Upper lobe of left lung (tissue), 6 donors: ENCODE results near the gene PPP1R13L. TPM values are rescaled to one million over a fixed set of nuclear protein-coding genes. Genes with fewer than 3 reads are reported as not detected.

ENCODE experiments used
- ATAC-seq, 2 donors: fragments of 200-7000 bp; cut with Tn5 transposase; one replicate each; pipeline ENCODE4 v1.9.1; 2022; ENCODE audit warnings: mild to moderate bottlenecking in 2 of 2, moderate library complexity in 2 of 2; ENCODE audit not compliant: low FRiP score in 2 of 2
- DNase-seq, 2 donors: peaks; one replicate each; pipeline ENCODE4 v3.0.0-alpha.2; 2019 to 2020
- H3K27ac ChIP-seq, 4 donors: fragments of 200-600 bp; sonication (generic); one replicate each; pipeline ENCODE4 v1.5.1; 2016 to 2019
- H3K27me3 ChIP-seq, 4 donors: fragments of 200-600 bp; sonication (generic); one replicate each; pipeline ENCODE4 v1.5.1; 2017 to 2019
- H3K36me3 ChIP-seq, 4 donors: fragments of 200-600 bp; sonication (generic); one replicate each; pipeline ENCODE4 v1.5.1; 2016 to 2019
- H3K4me1 ChIP-seq, 4 donors: fragments of 200-600 bp; sonication (generic); one replicate each; pipeline ENCODE4 v1.5.1; 2018 to 2019
- H3K4me3 ChIP-seq, 4 donors: fragments of 200-600 bp; sonication (generic); one replicate each; pipeline ENCODE4 v1.5.1; 2017 to 2019; ENCODE audit warnings: mild to moderate bottlenecking in 2 of 4, moderate library complexity in 1 of 4
- H3K9me3 ChIP-seq, 4 donors: fragments of 200-600 bp; sonication (generic); one replicate each; pipeline ENCODE4 v1.5.1; 2018 to 2019
- EP300 ChIP-seq, 4 donors: sonication (generic); formaldehyde crosslinking; IDR thresholded peaks; one replicate each; pipeline ENCODE4 v1.5.1; 2017; ENCODE audit warnings: antibody characterized with exemption in 4 of 4, control low read depth in 2 of 4
- POLR2A ChIP-seq, 4 donors: fragments of 450-650 bp; IDR thresholded peaks; one replicate each; pipeline ENCODE4 v1.5.1; 2016 to 2017; ENCODE audit warnings: antibody characterized with exemption in 4 of 4, mild to moderate bottlenecking in 2 of 4
- POLR2AphosphoS5 ChIP-seq, 2 donors: sonication (generic); formaldehyde crosslinking; IDR thresholded peaks; one replicate each; pipeline ENCODE4 v1.5.1; 2017; ENCODE audit warnings: antibody characterized with exemption in 2 of 2
- WGBS, 2 donors: methylation state at CpG; one replicate each; pipeline ENCODE4 v1.1.5; 2017 to 2018; 5-methylcytosine and 5-hydroxymethylcytosine counted together
- total RNA-seq, 6 donors: library from RNA; depleted of rRNA in 4 of 6; stranded (reverse); fragments of >200 nt in 4 of 6; gene quantifications; one replicate each; pipeline versions ENCODE4 v1.1.0 to v1.2.1, GENCODE V29; 2016 to 2021
- TF ChIP-seq, protein P1 (sequence below), 6 experiments: fragments of 450-650 bp in 4 of 6; fragments of 200-600 bp in 2 of 6; sonication (generic) in 2 of 6; IDR thresholded peaks; one replicate each; pipeline ENCODE4 v1.5.1; 2016 to 2019; ENCODE audit warnings: antibody characterized with exemption in 6 of 6
- donor health status: DM: no; HTN: no; CAD: no; lungs with moderate emphysema.
- donor health status: DM: no; HTN: yes; CAD: no; lungs with severe emphysema.

The PPP1R13L gene
- total RNA-seq, 6 donors from 2014 or later: 27.8 to 76.2 (median 57.5) TPM

DNA sequence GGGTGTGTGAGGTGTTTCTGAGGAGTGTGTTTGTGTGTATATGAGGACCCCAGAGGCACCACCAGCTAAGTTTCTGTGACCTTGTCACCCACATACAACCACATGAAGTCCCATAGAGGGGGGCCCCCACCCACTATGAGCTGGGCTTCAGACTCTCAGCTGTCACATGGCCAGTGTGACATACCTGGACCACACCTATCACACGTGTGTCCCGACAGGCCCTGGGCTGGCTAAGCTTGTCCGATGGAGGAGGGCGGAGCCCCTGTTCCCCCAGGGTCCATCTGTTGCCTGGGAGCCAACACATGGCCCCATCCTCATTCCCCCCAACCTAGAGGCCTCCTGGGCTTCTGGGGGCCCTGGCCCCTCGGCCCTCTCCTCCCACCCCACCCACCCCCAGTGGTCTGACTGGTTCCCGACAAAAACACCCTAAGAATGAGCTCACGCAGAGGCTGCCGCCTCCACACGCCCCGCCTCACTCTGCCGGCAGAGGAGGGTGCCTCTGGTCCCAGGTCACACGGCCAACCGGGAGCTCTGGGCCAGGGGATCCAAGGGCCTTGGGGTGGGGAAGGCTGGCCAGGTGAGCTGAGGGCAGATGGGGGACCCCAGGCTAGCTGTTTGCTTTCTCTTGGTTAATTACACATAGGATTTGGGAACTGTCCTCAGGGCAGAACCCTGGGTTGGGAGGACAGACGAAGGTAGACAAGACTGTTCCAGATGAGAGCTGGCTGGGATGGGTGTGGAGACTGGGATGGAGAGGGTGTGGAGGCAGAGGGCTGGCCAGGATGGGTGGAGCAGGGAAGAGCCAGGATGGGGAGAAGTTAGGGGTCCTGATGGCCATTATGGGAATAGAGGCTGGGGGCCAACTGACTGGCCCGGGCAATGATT, 60.0 kb downstream of the PPP1R13L start:
- Histone ChIP-seq H3K36me3 (no peaks in the 10 kb centered on the region), H3K4me1 (peaks cover 6 to 10% (median 8%) of the 10 kb centered on the region in 4 donors), H3K9me3 (no peaks in the 10 kb centered on the region), H3K27ac (no peak overlapping the region), H3K4me3 (no peak overlapping the region), H3K27me3 (peaks cover 0 to 14% (median 10%) of the 10 kb centered on the region in 4 donors)
- no peak for DNase-seq
- TF ChIP-seq POLR2AphosphoS5 (IDR thresholded peaks at IDR 0.05): no peak
- TF ChIP-seq, protein P1, sequence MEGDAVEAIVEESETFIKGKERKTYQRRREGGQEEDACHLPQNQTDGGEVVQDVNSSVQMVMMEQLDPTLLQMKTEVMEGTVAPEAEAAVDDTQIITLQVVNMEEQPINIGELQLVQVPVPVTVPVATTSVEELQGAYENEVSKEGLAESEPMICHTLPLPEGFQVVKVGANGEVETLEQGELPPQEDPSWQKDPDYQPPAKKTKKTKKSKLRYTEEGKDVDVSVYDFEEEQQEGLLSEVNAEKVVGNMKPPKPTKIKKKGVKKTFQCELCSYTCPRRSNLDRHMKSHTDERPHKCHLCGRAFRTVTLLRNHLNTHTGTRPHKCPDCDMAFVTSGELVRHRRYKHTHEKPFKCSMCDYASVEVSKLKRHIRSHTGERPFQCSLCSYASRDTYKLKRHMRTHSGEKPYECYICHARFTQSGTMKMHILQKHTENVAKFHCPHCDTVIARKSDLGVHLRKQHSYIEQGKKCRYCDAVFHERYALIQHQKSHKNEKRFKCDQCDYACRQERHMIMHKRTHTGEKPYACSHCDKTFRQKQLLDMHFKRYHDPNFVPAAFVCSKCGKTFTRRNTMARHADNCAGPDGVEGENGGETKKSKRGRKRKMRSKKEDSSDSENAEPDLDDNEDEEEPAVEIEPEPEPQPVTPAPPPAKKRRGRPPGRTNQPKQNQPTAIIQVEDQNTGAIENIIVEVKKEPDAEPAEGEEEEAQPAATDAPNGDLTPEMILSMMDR (IDR thresholded peaks at IDR 0.05): no peak
- no peak for TF ChIP-seq EP300 (IDR thresholded peaks at IDR 0.05)
- TF ChIP-seq POLR2A (IDR thresholded peaks at IDR 0.05): no peak
- no peak for ATAC-seq
- 54 to 69% methylated on average over 1 to 8 of the region's 15 CpGs for WGBS, 2 donors

DNA sequence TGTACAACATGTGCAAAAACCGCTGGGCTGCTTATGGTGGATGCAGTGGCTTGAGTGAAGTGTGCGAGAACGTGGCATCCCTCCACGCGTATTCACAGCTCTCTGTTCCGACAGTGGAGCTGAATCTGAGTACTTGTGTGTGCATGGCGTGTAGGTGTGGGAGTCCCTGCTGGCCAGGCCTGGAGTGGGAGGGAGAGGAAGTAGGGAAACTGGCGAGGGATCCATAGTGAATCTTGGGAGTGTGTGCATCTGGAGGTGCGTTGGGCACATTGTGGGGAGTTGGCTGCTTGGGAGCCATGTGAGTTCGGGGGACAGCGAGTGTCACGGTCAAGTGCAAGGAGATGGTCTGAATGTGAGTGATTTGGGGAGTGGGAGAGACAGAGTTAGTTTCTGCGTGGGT, 62.0 kb downstream of the PPP1R13L start:
- Histone ChIP-seq H3K4me3 (no peak overlapping the region), H3K4me1 (peaks cover 8 to 16% (median 12%) of the 10 kb centered on the region in 4 donors), H3K36me3 (no peaks in the 10 kb centered on the region), H3K9me3 (no peaks in the 10 kb centered on the region), H3K27ac (no peak overlapping the region), H3K27me3 (peaks cover 0 to 14% (median 10%) of the 10 kb centered on the region in 4 donors)
- DNase-seq (no peak), ATAC-seq (no peak)
- 76 to 81% methylated on average over 13 of the region's 13 CpGs for WGBS, 2 donors
- TF ChIP-seq EP300 (IDR thresholded peaks at IDR 0.05) (no peak), POLR2AphosphoS5 (IDR thresholded peaks at IDR 0.05) (no peak), POLR2A (IDR thresholded peaks at IDR 0.05) (no peak)
- TF ChIP-seq, protein P1 (IDR thresholded peaks at IDR 0.05): no peak

DNA sequence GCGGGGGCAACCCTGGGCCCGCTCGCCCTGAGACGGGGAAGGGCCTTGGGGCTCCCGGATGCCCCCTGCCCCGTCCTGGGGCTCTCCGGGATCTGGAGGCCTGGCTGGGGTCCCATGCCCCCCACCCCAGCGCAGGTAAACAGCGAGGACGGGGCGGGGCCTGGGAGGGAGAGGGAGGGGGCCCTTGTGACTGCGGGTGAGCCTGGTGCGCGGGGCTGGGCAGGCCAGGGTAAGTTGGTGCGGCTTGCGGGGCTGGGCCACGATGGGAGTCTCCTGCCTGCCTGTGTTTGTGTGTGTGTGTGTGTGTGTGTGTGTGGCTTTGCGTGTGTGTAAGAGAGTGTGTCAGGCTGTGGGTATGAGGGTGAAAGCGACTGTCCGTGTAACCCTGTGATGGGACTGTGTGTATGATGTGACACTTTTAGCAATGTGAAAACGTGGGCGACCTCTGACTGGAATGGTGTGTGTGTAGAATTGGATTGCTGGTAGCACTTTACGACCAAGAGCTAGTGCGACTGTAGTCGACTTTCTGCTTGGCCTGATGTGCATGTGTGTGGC, 63.9 kb downstream of the PPP1R13L start:
- no peaks in the 10 kb centered on the region for H3K9me3 ChIP-seq
- peaks cover 8 to 16% (median 12%) of the 10 kb centered on the region in 4 donors for H3K4me1 ChIP-seq
- ATAC-seq: no peak
- TF ChIP-seq EP300 (IDR thresholded peaks at IDR 0.05) (no peak), POLR2AphosphoS5 (IDR thresholded peaks at IDR 0.05) (no peak), POLR2A (IDR thresholded peaks at IDR 0.05) (no peak)
- TF ChIP-seq, protein P1 (IDR thresholded peaks at IDR 0.05): no peak
- DNase-seq: peak in 1 of 2 donors; percentile 81
- peak overlapping the region in 3 of 4 donors; percentile 45 to 54 (median 52) for H3K4me3 ChIP-seq
- H3K27ac ChIP-seq: no peak overlapping the region
- 17 to 21% methylated on average over 14 to 18 of the region's 25 CpGs for WGBS, 2 donors
- no peaks in the 10 kb centered on the region for H3K36me3 ChIP-seq
- H3K27me3 ChIP-seq: peaks cover 0 to 9% (median 9%) of the 10 kb centered on the region in 4 donors

DNA sequence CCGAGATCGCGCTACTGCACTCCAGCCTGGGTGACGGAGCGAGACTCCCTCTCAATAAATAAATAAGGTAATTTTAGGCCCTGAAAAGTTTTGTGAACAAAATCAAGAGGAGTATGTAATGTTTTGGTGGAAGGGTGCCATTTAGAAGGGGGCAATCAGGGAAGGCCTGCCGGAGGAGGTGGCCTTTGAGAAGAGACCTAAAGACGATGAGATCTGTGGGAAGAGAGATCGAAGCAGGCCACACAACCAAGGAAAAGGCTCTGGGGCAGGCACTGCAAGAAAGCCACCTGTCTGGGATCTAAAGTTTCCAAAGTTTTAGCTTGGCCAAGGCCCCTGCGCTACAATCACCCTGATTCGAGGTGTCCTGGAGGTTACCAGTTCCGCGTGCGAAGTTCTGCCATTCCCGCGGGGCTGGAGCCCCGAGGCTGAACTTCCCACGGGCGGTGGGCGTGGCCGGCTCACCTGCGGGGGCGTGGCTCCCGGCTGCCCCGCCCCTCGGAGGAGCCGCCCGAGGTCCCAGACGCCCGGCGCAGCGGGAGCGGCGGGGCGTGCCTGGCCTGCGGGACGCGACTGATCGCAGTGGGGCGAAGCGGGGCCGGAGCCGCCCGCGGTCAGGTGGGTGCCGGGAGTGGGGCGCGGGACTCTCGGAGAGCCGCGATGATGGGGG, 64.5 kb downstream of the PPP1R13L start, which contains the start of gene KLC3:
KLC3 (plus strand) TSS at position 519 of the 667 bp plus-strand sequence. CDS start 4,792 bp downstream, outside the sequence.
- Histone ChIP-seq H3K4me1 (peaks cover 8 to 16% (median 12%) of the 10 kb centered on the region in 4 donors), H3K27ac (no peak within 1 kb of the TSS), H3K4me3 (peak within 1 kb of the TSS in 3 of 4 donors; percentile 45 to 54 (median 52)), H3K27me3 (peaks cover 0 to 9% (median 8%) of the 10 kb centered on the region in 4 donors), H3K9me3 (no peaks in the 10 kb centered on the region), H3K36me3 (no peaks in the 10 kb centered on the region)
- DNase-seq (peak; percentile 60 to 92), ATAC-seq (peak; percentile 38 to 54)
- 53 to 59% methylated on average over 8 to 10 of the region's 50 CpGs for WGBS, 2 donors
- no peak for TF ChIP-seq POLR2AphosphoS5 (IDR thresholded peaks at IDR 0.05)

DNA sequence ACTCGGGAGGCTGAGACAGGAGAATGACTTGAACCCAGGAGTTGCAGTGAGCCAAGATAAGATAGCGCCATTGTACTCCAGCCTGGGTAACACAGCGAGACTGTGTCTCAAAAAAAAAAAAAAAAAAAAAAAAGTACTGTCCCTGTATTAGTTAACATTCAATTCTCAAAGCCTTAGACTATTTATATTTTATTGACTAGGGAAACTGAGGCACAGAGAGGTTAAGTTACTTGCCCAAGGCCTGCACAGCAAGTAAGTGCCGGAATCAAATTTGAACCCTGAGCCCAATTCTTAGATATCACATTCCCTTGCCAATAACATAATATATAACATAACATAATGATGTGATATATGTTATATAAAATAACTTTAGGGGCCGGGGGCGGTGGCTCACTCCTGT, 65.2 kb downstream of the PPP1R13L start:
- H3K4me1 ChIP-seq: peaks cover 8 to 16% (median 12%) of the 10 kb centered on the region in 4 donors
- DNase-seq (no peak), ATAC-seq (no peak)
- 83 to 88% methylated on average over 6 of the region's 6 CpGs for WGBS, 2 donors
- H3K36me3 ChIP-seq: no peaks in the 10 kb centered on the region
- no peak overlapping the region for H3K27ac ChIP-seq
- peaks cover 0 to 9% (median 8%) of the 10 kb centered on the region in 4 donors for H3K27me3 ChIP-seq
- no peaks in the 10 kb centered on the region for H3K9me3 ChIP-seq
- no peak for TF ChIP-seq EP300 (IDR thresholded peaks at IDR 0.05)
- no peak for TF ChIP-seq POLR2AphosphoS5 (IDR thresholded peaks at IDR 0.05)
- no peak for TF ChIP-seq POLR2A (IDR thresholded peaks at IDR 0.05)
- TF ChIP-seq, protein P1 (IDR thresholded peaks at IDR 0.05): no peak
- H3K4me3 ChIP-seq: no peak overlapping the region
